Heart right ventricle (tissue), 16 donors: ENCODE results near the gene CRYBG3. TPM values are rescaled to one million over a fixed set of nuclear protein-coding genes. Genes with fewer than 3 reads are reported as not detected.
"Not testable (repeated sequence)": the region's sequence is repeated elsewhere in the genome, so short reads cannot be mapped to it uniquely, and the experiment has no call there.

ENCODE experiments used
- ATAC-seq, 8 donors: fragments of 200-7000 bp; cut with Tn5 transposase; one replicate each; pipeline ENCODE4 v1.9.1; 2020; ENCODE audit warnings: mild to moderate bottlenecking in 8 of 8, moderate library complexity in 8 of 8, moderate number of reproducible peaks in 1 of 8
- DNase-seq, 2 donors: peaks; one replicate each; pipeline ENCODE4 v3.0.0-alpha.2; 2020
- H3K27ac ChIP-seq, 10 donors: fragments of 200-600 bp; sonication (generic) in 2 of 10; one replicate each; pipeline versions ENCODE4 v1.5.0 to v1.8.0; 2020 to 2022; ENCODE audit warnings: mild to moderate bottlenecking in 3 of 10
- H3K27me3 ChIP-seq, 7 donors: fragments of 200-600 bp; one replicate each; pipeline ENCODE4 v1.8.0; 2021 to 2022; ENCODE audit warnings: mild to moderate bottlenecking in 2 of 7
- H3K36me3 ChIP-seq, 9 donors: fragments of 200-600 bp; sonication (generic) in 1 of 9; one replicate each; pipeline versions ENCODE4 v1.5.0 to v1.8.0; 2020 to 2022; ENCODE audit warnings: mild to moderate bottlenecking in 2 of 9
- H3K4me1 ChIP-seq, 9 donors: fragments of 200-600 bp; sonication (generic) in 1 of 9; one replicate each; pipeline versions ENCODE4 v1.5.0 to v1.8.0; 2020 to 2022; ENCODE audit warnings: mild to moderate bottlenecking in 4 of 9
- H3K4me3 ChIP-seq, 10 donors: fragments of 200-600 bp; sonication (generic) in 2 of 10; one replicate each; pipeline versions ENCODE4 v1.5.0 to v1.8.0; 2020 to 2022; ENCODE audit warnings: mild to moderate bottlenecking in 7 of 10, moderate library complexity in 2 of 10
- H3K9me3 ChIP-seq, 11 donors: fragments of 200-600 bp in 10 of 11; sonication (generic) in 2 of 11; one replicate each; pipeline versions ENCODE4 v1.5.0 to v1.8.0; 2013 to 2022; ENCODE audit warnings: mild to moderate bottlenecking in 2 of 11, control low read depth in 1 of 11, moderate library complexity in 1 of 11
- CTCF ChIP-seq, 9 donors: fragments of 200-600 bp; sonication (generic) in 2 of 9; IDR thresholded peaks; one replicate each; pipeline versions ENCODE4 v1.5.0 to v1.8.0; 2021 to 2022; ENCODE audit warnings: antibody characterized with exemption in 9 of 9, mild to moderate bottlenecking in 5 of 9, moderate library complexity in 1 of 9
- whole genome bisulfite sequencing, 2 donors: extraction: QIAGEN DNeasy Blood & Tissue Kit; methylation state at CpG; one replicate each; pipeline ENCODE4 v1.1.7; 2013; ENCODE audit warnings: inconsistent platforms in 1 of 2; 5-methylcytosine and 5-hydroxymethylcytosine counted together
- intact Hi-C, 10 donors: fragments of 100-400 bp; cut with DNase I; formaldehyde crosslinking; loops; one replicate each; pipeline versions ENCODE4 v1.11.1 to v1.14.2; 2022
- polyA plus RNA-seq, 2 donors: library from polyadenylated mRNA; stranded (reverse); fragments of 200-250 nt; gene quantifications; one replicate each; pipeline ENCODE4 v1.2.3, GENCODE V29; 2013
- total RNA-seq, 10 donors: library from RNA; stranded (reverse); fragmentation: NEBNext Ultra II Directional in 3 of 10; extraction: Animal tissue kit (Norgen Biotek cat#: 25700) in 3 of 10; gene quantifications; one replicate each; pipeline versions ENCODE4 v1.2.1 to v1.2.4, GENCODE V29; 2021 to 2023
- donor health status: Arrhythmogenic right ventricular cardiomyopathy.
- donor health status: ischemic (EF 13 %, LVEDD 7.1; RV severe dilation, severe dysfunction).
- donor health status: healthy with polysubstance abuse.
- donor health status: DM: no; HTN: yes; CAD: no.
- donor health status: DM: no; HTN: no; CAD: no.
- donor health status: ischemic (EF 25% LVEDD 6.9; RV normal size, moderate dysfunction).
- donor health status: ischemic (EF 25% LVEDD 5.7; RV mildly dilated, moderate dysfunction).
- donor health status: healthy.
- donor health status: DM: yes; HTN: yes; CAD: no.
- donor health status: Ischemic cardiomyopathy.
- donor health status: ischemic (EF 35%, LVEDD 5.7; RV mildly dilated, moderate dysfunction).
- donor health status: nonischemic (EF 11% LVEDD 7.7; RV severe dilation, severe dysfunction).
- donor health status: DM: yes; HTN: yes; CAD: no.
- donor health status: PGD.
- donor health status: ischemic (EF 29% LVEDD 5.4; RV normal size, mild dysfunction).
- donor health status: nonischemic (EF 23%, LVEDD 6.1; RV moderate dilation, normal function).

CRYBG3 gene
- total and polyA plus RNA-seq, 12 donors = 8.0 to 39.2 (median 25.5) TPM

- intact Hi-C loops = loop anchor here in 2 of 10 donors (5.0 to 10.0 kb wide), 2 partner anchors 77 to 125 kb away; partner anchors contain the start of gene CRYBG3 (in 1 of the 2)
These were observed 77.5 kb downstream of the CRYBG3 start for GRCh38 chr3:97899331-97899730.

GRCh38 chr3:97901313-97902248 lies 79.8 kb downstream of the CRYBG3 start:
- no peaks in the 10 kb centered on the region for H3K9me3 ChIP-seq
- peaks cover 0 to 41% (median 23%) of the 10 kb centered on the region in 9 donors for H3K4me1 ChIP-seq
- peak overlapping the region; percentile 30 to 86 (median 78) for H3K27ac ChIP-seq
- intact Hi-C loops = loop anchor here in 1 of 10 donors (5.0 kb wide), 1 partner anchor 79 kb away; the partner anchor contains the start of gene CRYBG3
- WGBS, 2 donors = 34 to 48% methylated on average over 4 of the region's 4 CpGs
- peak in 1 of 2 donors; percentile 22 for DNase-seq
- no peaks in the 10 kb centered on the region for H3K27me3 ChIP-seq
- peaks cover 0 to 44% (median 4%) of the 10 kb centered on the region in 9 donors for H3K36me3 ChIP-seq
- peak overlapping the region in 4 of 10 donors; percentile 4 to 18 (median 8) for H3K4me3 ChIP-seq
- peak in 7 of 8 donors; percentile 41 to 78 (median 69) for ATAC-seq
- no peak for TF ChIP-seq CTCF (IDR thresholded peaks at IDR 0.05)

More at GRCh38 chr3:97899331-97899730, 77.5 kb downstream of the CRYBG3 start:
- Histone ChIP-seq H3K9me3 (no peaks in the 10 kb centered on the region), H3K27me3 (no peaks in the 10 kb centered on the region), H3K4me1 (peaks cover 0 to 41% (median 23%) of the 10 kb centered on the region in 9 donors), H3K27ac (peak overlapping the region in 4 of 10 donors; percentile 11 to 86 (median 49)), H3K4me3 (no peak overlapping the region), H3K36me3 (peaks cover 0 to 66% (median 14%) of the 10 kb centered on the region in 9 donors)
- DNase-seq = no peak
- no peak for TF ChIP-seq CTCF (IDR thresholded peaks at IDR 0.05)
- no peak for ATAC-seq

GRCh38 chr3:97909830-97910229 lies 88.0 kb downstream of the CRYBG3 start:
- 64 to 80% methylated on average over 1 to 2 of the region's 3 CpGs for WGBS, 2 donors
- not testable (repeated sequence) for H3K9me3 ChIP-seq, H3K27ac ChIP-seq, H3K27me3 ChIP-seq, H3K4me3 ChIP-seq, ATAC-seq, DNase-seq
- intact Hi-C loops = loop anchor here in 1 of 10 donors (10.0 kb wide), 1 partner anchor 115 kb away; no protein-coding TSS in a partner anchor
- Histone ChIP-seq H3K36me3 (peaks cover 0 to 47% (median 15%) of the 10 kb centered on the region in 9 donors), H3K4me1 (peaks cover 0 to 13% (median 9%) of the 10 kb centered on the region in 9 donors)

GRCh38 chr3:97910236-97910831 lies 88.5 kb downstream of the CRYBG3 start:
- Histone ChIP-seq H3K27ac (peak overlapping the region in 5 of 10 donors; percentile 23 to 65 (median 43)), H3K4me1 (peaks cover 0 to 13% (median 9%) of the 10 kb centered on the region in 9 donors), H3K4me3 (peak overlapping the region in 3 of 10 donors; percentile 8 to 29 (median 18)), H3K36me3 (peaks cover 0 to 52% (median 19%) of the 10 kb centered on the region in 9 donors)
- 69 to 85% methylated on average over 23 of the region's 24 CpGs for WGBS, 2 donors
- ATAC-seq, H3K9me3 ChIP-seq, H3K27me3 ChIP-seq: not testable (repeated sequence)
- intact Hi-C loops = loop anchor here in 1 of 10 donors (10.0 kb wide), 1 partner anchor 116 kb away; no protein-coding TSS in a partner anchor
- peak in 1 of 2 donors; percentile 11 for DNase-seq

GRCh38 chr3:97910931-97911351 lies 89.1 kb downstream of the CRYBG3 start:
- ATAC-seq = peak in 6 of 8 donors; percentile 33 to 67 (median 56)
- DNase-seq = peak in 1 of 2 donors; percentile 7
- Histone ChIP-seq H3K27me3 (no peaks in the 10 kb centered on the region), H3K4me3 (peak overlapping the region in 1 of 10 donors; percentile 29), H3K9me3 (no peaks in the 10 kb centered on the region), H3K36me3 (peaks cover 0 to 58% (median 24%) of the 10 kb centered on the region in 9 donors), H3K4me1 (peaks cover 0 to 14% (median 9%) of the 10 kb centered on the region in 9 donors), H3K27ac (peak overlapping the region in 4 of 10 donors; percentile 23 to 65 (median 46))
- 37 to 44% methylated on average over 3 of the region's 3 CpGs for WGBS, 2 donors
- intact Hi-C loops = loop anchor here in 1 of 10 donors (10.0 kb wide), 1 partner anchor 116 kb away; no protein-coding TSS in a partner anchor
- TF ChIP-seq CTCF (IDR thresholded peaks at IDR 0.05) = no peak
